ENCODE data around the gene TENM3. TPM values are rescaled to one million over a fixed set of nuclear protein-coding genes. Genes with fewer than 3 reads are reported as not detected.

TENM3 gene
- total and polyA plus RNA-seq, 2 of the 8 experiments (the other 6 are each of a cell fraction or from before 2014, with no cell fraction given), result 36.9 to 69.3 TPM

DNA sequence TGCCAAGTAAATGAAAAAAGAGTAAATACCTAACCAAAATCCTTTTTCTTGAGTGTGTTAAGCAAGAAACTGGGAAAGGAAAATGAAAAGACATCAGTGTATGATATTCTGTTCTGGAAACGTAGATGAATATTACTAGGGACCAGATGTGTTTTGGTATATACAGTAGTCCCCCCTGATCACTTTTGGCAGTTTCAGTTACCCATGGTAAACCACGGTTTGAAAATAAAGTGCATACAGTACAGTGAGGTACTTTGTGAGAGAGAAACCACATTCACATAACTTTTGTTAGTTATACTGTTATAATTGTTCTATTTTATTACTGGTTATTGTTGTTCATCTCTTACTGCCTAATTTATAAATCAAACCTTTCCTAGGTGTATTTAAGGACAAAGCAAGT is 250.9 kb downstream of the TENM3 start:
- H3K9ac ChIP-seq (replicated peaks in 1 of 4; ENCODE audit: extremely low read depth in 1 of 4, low read depth in 3 of 4, low read length in 3 of 4), result no peak overlapping the region
- H3K23ac ChIP-seq (ENCODE audit: insufficient read length), result no peak overlapping the region
- no peak overlapping the region for H3K27ac ChIP-seq (ENCODE audit: low read depth, low read length)
- FAIRE-seq (no peak), DNase-seq (ENCODE audit: low read depth in 1 of 2, low spot score in 2 of 2) (no peak)
- no peak overlapping the region for H4K8ac ChIP-seq (ENCODE audit: extremely low read depth, insufficient read depth, low read length)
- POLR2A ChIA-PET (ENCODE audit: partially characterized antibody), result no interaction called here
- H3K4me3 ChIP-seq (ENCODE audit: extremely low read depth in 1 of 4, insufficient read depth in 2 of 4, low read depth in 3 of 4, low read length in 4 of 4), result no peak overlapping the region
- no peak overlapping the region for H2AFZ ChIP-seq (ENCODE audit: low read length)
- H2BK15ac ChIP-seq (ENCODE audit: low read length), result no peak overlapping the region
- H4K20me1 ChIP-seq (replicated peaks in 1 of 2; ENCODE audit: control insufficient read depth in 1 of 2, insufficient read depth in 2 of 2, low read length in 2 of 2), result peaks cover 0 to 4% of the 10 kb centered on the region in 2 experiments
- H3K36me3 ChIP-seq (ENCODE audit: control insufficient read depth in 2 of 4, insufficient read depth in 4 of 4, low read length in 3 of 4), result no peaks in the 10 kb centered on the region
- no peak overlapping the region for H3K4me2 ChIP-seq (ENCODE audit: insufficient read depth in 1 of 2, low read depth in 2 of 2, low read length in 2 of 2)
- CTCF ChIA-PET (ENCODE audit: partially characterized antibody), result no interaction called here
- H3K79me2 ChIP-seq (ENCODE audit: control insufficient read depth in 1 of 2, insufficient read depth in 2 of 2, low read length in 2 of 2), result peaks cover 0 to 81% of the 10 kb centered on the region in 2 experiments; a peak in 2 of 4 replicates
- H2BK12ac ChIP-seq (ENCODE audit: low read depth, low read length), result no peak overlapping the region
- H2AK5ac ChIP-seq (ENCODE audit: low read depth, low read length), result no peak overlapping the region
- no peaks in the 10 kb centered on the region for H3K27me3 ChIP-seq (replicated peaks in 1 of 4; ENCODE audit: control insufficient read depth in 3 of 4, extremely low read depth in 1 of 4, insufficient read depth in 3 of 4, low read length in 3 of 4)
- no peak overlapping the region for H3K56ac ChIP-seq (replicated peaks; ENCODE audit: insufficient read length, low read depth, low read length)
- H4K91ac ChIP-seq (replicated peaks; ENCODE audit: insufficient read length, low read length), result no peak overlapping the region
- H3K4me1 ChIP-seq (replicated peaks in 1 of 4; ENCODE audit: control insufficient read depth in 3 of 4, insufficient read depth in 4 of 4, low read length in 3 of 4), result peaks cover 0 to 9% (median 3%) of the 10 kb centered on the region in 4 experiments; a peak in 3 of 7 replicates
- H3K14ac ChIP-seq (ENCODE audit: insufficient read length), result no peak overlapping the region
- H2BK120ac ChIP-seq (replicated peaks; ENCODE audit: low read depth, low read length), result no peak overlapping the region
- H3K23me2 ChIP-seq (ENCODE audit: low read depth, low read length), result no peaks in the 10 kb centered on the region; the same call in 1 of the 2 replicates
- no peak overlapping the region for H3K18ac ChIP-seq (ENCODE audit: extremely low read depth, low read length)
- no peak overlapping the region for H2BK20ac ChIP-seq (ENCODE audit: low read length)
- no peak overlapping the region for H3K4ac ChIP-seq (replicated peaks; ENCODE audit: insufficient read length, low read depth, low read length)
- H4K5ac ChIP-seq (ENCODE audit: insufficient read length, low read depth, low read length), result no peak overlapping the region
- no peaks in the 10 kb centered on the region for H3K9me3 ChIP-seq (ENCODE audit: insufficient read depth in 2 of 2, low read depth in 1 of 2, low read length in 1 of 2)
- WGBS, 2 experiments (ENCODE audit: extremely low coverage in 1 of 2, insufficient coverage in 1 of 2, insufficient read length in 1 of 2, insufficient replicate concordance in 2 of 2, low coverage in 1 of 2, low lambda C conversion rate in 2 of 2, missing lambda C conversion rate in 1 of 2), result 83% methylated on average over 2 of the region's 2 CpGs; no CpG with 5 or more reads in 1 of the 2 experiments
- H3K79me1 ChIP-seq (ENCODE audit: low read depth, low read length), result no peaks in the 10 kb centered on the region
- no peak overlapping the region for H2BK5ac ChIP-seq (ENCODE audit: low read depth, low read length)
- TF ChIP-seq EGR1 (IDR thresholded peaks at IDR 0.05; ENCODE audit: borderline replicate concordance, low read depth, low read length) (no peak), TBP (IDR thresholded peaks at IDR 0.05; ENCODE audit: low read depth, low read length) (no peak), HDAC6 (IDR thresholded peaks at IDR 0.05; ENCODE audit: low read depth, low read length) (no peak)
